GM18526 (cell line): ENCODE results near the gene DYNLT2B.

Experiments used
- POLR2A ChIP-seq: IDR thresholded peaks from 3 replicates; pipeline ENCODE4 v1.6.1; 2011; ENCODE audit not compliant: insufficient read length; ENCODE audit errors: extremely low read depth

Gene DYNLT2B

GRCh38 chr3:196317687-196318467 is at the start of gene DYNLT2B:
Gene DYNLT2B (minus strand): TSS chr3:196318240. CDS start chr3:196318152, 88 bp downstream.
- TF ChIP-seq POLR2A = peak; percentile 88

DNA sequence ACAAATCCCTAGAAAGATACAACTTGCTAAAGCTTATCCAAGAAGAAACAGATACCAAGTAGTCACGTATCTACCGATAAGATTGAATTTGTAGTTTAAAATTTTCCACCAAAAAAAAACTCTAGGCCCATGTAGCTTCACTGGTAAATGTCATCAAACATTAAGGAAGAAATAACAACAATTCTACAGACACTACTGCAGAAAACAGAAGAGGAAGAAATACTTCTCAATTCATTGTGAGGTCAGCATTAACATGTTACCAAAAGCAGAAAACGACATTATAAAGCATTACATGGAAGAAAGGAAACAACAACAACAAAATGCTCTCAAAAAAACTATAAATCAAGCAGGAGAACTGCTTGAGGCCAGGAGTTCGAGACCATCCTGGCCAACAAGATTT is 47.7 kb upstream of the DYNLT2B start:
- TF ChIP-seq POLR2A = no peak

GRCh38 chr3:196360586-196360985 is 42.5 kb upstream of the DYNLT2B start:
- no peak for TF ChIP-seq POLR2A

GRCh38 chr3:196357905-196358304 is 39.9 kb upstream of the DYNLT2B start:
- no peak for TF ChIP-seq POLR2A

DNA sequence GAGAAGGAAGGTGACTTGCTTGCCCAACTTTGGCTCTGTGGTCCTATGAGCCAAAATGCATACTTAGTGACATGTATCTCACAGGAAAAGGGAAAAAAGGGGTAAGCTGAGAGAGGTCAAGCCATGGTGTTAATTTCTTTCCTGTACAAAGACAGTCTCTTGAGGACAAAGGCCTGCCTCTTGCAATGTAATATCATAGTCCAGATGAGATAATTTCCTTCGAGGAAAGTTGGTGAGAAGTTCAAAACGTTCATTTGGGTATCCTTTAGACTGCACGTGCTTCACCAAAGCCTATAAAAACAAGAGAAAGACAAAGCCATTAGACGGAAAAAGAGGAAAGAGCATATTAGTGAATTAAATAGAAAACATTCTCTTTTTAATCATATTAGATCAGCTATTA is 38.5 kb upstream of the DYNLT2B start:
- TF ChIP-seq POLR2A = no peak

GRCh38 chr3:196355668-196356067 is 37.6 kb upstream of the DYNLT2B start:
- no peak for TF ChIP-seq POLR2A

DNA sequence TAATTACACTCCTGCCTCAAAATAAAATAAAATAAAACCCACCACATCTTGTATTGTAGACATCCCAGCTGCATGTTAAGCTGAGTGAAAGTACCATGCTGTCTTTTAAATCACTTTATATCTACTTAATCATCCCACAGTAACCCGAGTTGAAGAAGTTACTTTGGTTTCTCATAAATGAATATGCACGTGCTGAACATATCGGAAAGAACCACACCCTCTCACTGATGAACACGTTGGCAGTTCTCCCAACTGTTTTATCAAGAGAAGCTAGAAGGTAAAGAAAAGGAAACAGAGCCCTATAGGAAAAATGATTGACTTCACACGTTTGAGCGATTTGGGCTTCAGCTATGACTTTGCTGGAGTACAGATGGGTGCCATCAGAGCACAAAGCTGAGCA is 36.1 kb upstream of the DYNLT2B start:
- no peak for TF ChIP-seq POLR2A

- no peak for TF ChIP-seq POLR2A
These were observed 33.5 kb upstream of the DYNLT2B start for GRCh38 chr3:196351541-196351940.

DNA sequence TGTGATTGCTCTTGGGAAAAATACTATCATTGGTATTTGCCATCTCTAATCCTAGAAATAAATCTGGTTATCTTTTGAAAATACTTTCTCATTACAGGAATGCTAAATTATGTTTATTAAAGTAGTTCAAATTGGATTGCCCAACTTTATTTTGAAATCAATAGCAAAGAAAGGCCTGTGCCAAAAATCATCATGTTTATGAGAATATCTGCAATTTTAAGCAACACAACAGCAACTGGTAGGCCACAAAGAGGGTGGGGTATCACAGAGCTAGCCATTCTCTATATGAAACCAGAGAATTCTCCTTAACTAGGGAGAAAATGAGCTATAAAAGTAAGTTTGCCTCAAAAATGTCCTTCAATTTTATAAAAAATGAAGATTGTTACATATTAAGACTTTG is 32.0 kb upstream of the DYNLT2B start:
- TF ChIP-seq POLR2A = no peak

GRCh38 chr3:196348698-196349097 is 30.7 kb upstream of the DYNLT2B start:
- no peak for TF ChIP-seq POLR2A

GRCh38 chr3:196344663-196345062 is 26.6 kb upstream of the DYNLT2B start:
- TF ChIP-seq POLR2A = no peak

DNA sequence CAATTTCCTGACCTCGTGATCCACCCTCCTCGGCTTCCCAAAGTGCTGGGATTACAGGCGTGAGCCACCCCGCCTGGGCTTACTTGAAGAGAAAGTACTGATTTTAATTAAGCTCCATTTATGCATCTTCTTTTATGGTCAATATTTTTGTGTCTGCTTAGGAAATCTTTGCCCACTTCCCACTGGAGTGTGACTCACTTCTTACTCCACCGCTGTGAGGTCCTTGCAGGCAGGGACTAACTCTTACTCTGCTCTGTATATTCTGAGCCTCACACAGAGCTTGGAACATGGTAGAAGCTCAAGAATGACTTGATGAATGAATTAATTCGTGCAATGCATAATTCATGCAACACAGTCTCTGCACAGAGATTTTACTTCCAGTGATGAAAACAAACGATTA is 23.1 kb upstream of the DYNLT2B start:
- no peak for TF ChIP-seq POLR2A

DNA sequence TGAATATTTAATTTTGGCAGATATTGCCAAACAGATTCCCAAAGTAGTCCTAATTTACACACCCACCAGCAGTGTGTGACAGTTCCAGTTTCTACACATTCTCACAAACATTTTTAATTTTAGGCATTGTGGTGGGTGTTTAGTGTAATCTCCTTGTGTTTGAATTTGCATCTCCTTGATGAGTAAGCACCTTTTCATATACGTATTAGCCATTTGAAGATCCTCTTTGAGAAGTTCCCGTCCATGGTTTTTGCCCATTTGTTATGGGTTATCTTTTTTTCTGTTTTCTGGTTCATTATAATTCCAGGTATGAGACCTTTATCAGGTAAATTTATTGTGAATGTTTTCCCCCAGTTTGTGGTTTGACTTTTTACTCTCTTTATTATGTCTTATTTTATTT is 22.4 kb upstream of the DYNLT2B start:
- TF ChIP-seq POLR2A = no peak

GRCh38 chr3:196339493-196340254 is 21.6 kb upstream of the DYNLT2B start:
- TF ChIP-seq POLR2A = no peak

DNA sequence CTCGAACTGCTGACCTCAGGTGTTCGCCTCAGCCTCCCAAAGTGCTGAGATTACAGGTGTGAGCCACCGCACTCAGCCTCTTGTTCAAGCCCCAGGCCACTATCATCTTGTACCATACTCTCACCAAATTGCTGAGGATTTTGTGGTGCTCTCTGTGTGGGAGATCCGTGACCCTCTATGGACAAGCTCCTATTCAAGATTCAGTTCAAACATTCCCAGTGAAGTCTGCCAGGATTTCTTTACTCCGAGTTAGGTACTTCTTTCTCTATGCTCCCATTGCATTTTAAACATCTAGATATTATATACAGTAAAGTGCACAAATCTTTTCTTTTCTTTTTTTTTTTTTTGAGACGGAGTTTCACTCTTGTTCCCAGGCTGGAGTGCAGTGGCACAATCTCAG is 21.0 kb upstream of the DYNLT2B start:
- no peak for TF ChIP-seq POLR2A

DNA sequence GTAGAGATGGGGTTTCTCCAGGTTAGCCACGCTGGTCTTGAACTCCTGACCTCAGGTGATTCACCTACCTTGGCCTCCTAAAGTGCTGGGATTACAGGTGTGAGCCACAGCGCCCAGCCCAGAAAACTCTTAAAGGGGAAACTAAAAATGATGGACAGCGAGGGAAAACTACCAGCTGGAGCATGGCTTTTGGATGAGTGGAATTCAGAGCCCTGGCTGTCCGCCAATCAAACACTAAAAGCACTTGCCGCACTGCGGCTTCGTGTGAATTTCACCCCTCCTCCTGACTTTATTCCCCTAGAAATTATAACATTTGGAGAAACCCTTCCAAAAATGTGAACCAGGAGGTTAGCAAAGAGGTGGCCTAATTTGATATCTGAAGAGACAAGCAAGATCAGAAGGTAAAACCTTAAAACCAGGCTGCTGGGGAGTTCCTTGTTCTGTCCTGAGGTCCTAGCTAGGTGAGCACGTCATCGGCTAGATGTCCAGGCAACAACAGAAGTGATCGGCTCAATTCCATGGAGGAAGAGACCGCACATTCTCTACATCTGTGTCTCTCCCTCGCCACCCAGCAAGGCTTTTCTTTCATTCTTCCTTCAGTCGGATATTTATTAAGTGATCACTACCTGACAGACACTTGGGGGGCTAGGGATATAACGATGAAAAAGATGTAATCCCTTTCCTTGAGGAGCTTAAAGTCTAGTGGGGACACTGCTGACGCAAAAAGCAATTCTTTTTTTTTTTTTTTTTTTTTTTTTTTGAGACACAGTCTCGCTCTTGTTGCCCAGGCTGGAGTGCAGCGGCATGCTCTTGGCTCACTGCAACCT is 18.5 kb upstream of the DYNLT2B start:
- no peak for TF ChIP-seq POLR2A

DNA sequence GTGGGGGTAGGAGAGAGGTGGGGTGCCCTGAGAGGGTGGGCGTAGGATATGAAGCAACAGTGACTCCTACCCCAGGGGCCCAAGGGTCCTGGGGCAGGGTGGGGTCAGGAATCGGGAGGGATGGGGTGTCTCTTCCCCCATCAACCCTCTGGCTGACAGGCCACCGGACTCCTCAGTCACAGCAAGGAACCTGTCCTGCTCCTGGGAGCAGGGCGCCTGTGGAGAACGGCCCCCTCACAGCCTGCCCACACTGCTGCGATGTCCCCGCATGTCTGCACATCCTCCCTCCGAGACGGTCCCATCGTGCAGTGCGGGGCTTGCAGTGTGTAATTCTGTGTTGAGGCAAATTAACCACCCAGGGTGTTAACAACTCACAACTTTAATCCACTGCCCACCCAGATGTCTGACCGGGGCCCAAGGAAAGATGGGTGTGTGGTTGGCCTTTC is 17.5 kb upstream of the DYNLT2B start:
- no peak for TF ChIP-seq POLR2A
